Activated CD4-positive, alpha-beta T cell treated with anti-CD3 and anti-CD28 coated beads, Interleukin-2, amount 50 U/mL, for 16 hours (primary cell): ENCODE data around the gene NDUFA12.

Source experiments
- DNase-seq: peaks from one replicate; pipeline ENCODE4 v3.0.0-alpha.2; 2020

Gene NDUFA12

GRCh38 chr12:94979941-94980340 lies 23.6 kb downstream of the NDUFA12 start:
- no peak for DNase-seq

DNA sequence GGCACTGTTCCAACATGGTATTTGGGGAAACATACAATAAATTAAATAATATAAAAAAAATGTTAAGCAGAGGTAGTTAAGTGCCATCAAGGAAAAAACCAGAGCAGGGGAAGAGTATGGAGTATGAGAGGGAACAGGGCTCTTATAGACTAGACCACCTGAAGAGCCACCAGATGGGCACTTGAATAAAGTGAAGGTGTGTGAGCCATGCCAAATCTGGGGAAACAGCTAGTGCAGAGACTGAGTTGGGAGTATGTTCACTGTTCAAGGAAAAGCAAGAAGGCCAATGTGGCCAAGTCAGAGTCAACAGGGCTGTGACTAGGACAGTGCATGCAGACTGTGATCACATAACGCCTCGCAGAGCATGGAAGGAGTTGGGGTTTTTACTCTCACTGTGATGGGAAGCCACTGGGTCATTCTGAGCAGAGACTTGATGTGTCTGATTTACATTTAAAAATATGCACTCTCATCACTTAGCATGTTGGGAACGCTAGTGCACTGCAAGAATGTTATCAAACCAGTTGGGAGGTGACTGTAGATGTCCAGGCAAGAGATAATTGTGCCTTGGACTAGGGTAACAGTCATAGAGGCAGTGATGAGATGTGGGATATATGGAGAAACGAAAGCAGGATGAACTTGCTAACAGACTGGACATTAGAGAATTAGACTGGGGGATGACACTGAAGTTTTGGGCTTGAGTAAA lies 25.6 kb downstream of the NDUFA12 start:
- no peak for DNase-seq

- DNase-seq = no peak
These were observed 30.3 kb downstream of the NDUFA12 start for GRCh38 chr12:94973221-94973620.

- DNase-seq = no peak
These were observed 30.7 kb downstream of the NDUFA12 start for GRCh38 chr12:94972795-94973194.

DNA sequence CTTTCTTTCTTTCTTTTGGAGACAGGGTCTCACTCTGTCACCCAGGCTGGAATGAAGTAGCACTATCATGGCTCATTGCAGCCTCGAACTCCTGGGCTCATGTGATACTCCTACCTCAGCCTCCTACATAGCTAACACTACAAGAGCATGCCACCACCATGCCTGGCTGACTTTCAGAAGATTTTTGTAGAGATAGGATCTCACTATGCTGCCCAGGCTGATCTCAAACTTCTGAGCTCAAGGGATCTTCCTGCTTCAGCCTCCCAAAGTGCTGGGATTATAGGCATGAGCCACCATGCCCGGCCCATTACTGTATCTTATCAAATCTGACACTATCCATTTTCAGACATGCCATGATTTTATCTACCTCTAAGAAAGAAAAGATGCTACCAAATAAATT lies 31.6 kb downstream of the NDUFA12 start:
- DNase-seq = no peak

DNA sequence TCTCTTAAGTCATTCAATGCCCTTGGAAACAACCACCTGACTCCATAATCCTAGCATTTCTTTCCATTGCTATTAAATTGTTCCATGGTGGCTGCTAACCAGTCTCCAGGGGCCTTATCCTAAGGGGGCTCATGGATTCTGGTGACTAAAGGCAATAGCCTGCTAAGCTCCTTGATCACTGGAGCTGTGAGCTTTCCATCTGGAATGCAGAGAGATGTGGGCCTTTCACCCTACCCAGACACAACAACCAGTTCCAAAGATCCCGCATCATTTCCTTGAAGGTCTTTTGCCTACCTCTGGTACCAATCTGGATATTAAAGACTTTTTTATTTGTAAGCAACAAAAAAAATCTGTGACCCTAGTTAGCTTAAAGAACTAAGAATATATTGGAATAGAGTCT lies 32.9 kb downstream of the NDUFA12 start:
- no peak for DNase-seq

- DNase-seq = no peak
These were observed 34.1 kb downstream of the NDUFA12 start for GRCh38 chr12:94969424-94969823.

- DNase-seq = no peak
These were observed 37.4 kb downstream of the NDUFA12 start for GRCh38 chr12:94965982-94966630.

- no peak for DNase-seq
These were observed 39.8 kb downstream of the NDUFA12 start for GRCh38 chr12:94963649-94964048.

GRCh38 chr12:94962670-94963069 lies 40.8 kb downstream of the NDUFA12 start:
- no peak for DNase-seq

DNA sequence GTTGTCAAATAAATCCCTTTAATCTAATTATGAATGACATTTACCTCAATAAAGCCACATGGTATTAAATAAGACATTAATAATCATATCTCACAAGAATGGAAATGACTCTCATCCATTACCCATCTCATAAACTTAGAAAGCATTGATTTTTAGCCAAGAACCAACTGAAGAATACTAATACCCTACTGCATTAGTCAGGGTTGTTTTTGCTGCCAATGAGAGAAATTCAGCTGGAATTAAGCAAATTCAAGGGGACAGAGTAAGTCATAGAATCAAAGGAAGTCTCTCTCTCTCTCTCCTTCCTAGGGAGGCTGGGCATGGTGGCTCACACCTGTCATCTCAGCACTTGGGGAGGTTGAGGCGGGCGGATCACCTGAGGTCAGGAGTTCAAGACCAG lies 41.6 kb downstream of the NDUFA12 start:
- DNase-seq = no peak

DNA sequence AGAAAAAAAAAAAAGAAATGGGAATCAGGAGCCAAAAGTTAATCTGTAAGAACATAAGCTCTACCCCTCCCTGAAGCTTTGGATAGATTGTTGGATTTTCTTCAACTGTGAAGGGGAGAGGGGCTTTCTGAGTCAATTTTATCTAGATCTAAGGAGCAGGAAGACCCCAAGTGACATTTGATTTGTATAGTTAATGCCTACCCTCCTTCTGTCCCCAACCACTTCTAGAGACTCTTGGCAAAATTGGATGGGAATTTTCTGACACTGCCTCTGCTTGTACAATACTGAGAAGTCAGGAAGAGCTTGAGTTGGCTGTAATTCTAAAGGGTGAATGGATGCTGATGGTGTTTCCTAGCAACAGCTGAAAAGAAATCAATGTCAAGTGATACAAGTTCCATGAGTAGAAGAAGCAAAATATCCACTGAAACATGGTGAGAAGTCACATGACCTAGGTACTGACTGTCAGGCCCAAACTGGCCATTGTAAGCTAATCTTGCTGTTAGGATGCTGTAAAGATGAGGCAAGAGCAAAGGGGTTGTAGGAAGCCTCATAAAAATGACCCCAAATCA lies 42.2 kb downstream of the NDUFA12 start:
- DNase-seq = no peak

DNA sequence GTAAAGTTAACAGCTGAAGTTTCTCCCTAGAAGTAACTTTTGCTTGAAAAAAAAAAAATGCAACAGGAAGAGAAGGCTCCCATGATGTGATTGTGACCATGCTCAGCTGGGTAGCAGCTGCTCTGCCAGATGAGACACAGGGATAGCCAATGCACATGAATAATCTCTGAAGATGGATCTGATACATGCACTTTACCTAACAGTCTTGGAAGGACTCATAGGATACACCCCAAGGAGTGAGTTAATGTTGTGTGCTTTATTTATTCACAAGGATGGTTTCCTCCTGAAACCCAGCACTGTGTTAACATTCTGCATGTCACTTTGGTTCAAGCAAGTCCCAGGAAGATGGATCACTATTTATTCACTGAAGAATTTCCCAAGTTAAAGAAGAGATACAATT lies 46.5 kb downstream of the NDUFA12 start:
- no peak for DNase-seq

DNA sequence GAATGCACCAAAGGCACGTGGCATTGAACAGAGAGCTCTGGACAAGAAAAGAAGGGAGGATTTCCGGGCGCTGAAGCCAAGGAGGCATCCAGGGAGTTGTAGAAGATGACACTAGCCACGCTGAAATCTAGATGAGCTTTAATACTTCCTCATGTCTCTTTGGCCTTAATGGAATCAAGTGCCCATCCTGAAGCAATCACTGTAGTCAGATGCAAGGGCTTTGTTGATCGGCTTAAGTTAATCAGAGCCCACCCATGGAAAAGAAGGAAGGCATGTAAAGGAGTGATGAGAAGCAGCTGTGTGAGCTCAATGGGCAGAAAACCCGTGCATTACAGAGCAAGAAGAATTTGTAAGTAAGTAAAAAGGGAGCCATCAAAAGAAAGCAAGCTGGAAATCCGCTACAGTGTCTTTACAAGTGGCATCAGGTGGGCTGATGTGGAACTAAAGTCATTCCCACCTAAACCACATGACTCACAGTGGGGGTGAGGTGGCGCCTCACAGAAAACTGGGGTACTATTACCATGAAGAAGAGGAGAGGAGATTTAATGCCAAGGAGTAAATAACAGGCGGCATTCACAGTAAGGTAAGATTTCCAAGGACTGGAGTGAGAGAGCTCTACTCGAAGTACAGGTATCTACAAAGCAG lies 48.4 kb downstream of the NDUFA12 start:
- DNase-seq = no peak

GRCh38 chr12:94954029-94954685 lies 49.3 kb downstream of the NDUFA12 start:
- DNase-seq = no peak

DNA sequence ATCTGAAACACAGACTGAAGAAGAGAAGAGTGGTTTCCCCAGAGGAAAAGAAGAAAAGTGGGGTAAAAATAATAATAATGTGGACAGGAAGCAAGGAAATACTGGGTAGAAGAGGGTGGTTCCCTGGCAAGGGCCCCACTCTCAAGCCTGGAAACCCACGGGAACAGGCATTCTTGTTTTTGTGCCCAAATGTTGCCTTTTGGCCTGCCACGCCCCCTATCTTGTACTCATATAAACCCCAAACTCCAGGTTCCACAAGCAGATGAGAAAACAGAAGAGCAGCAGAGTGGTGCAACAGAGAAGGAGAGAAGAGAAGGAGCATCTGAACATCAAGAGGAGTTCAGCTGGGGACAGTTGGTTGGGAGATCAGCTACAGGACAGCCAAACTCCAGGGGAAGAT lies 51.2 kb downstream of the NDUFA12 start:
- DNase-seq = no peak

DNA sequence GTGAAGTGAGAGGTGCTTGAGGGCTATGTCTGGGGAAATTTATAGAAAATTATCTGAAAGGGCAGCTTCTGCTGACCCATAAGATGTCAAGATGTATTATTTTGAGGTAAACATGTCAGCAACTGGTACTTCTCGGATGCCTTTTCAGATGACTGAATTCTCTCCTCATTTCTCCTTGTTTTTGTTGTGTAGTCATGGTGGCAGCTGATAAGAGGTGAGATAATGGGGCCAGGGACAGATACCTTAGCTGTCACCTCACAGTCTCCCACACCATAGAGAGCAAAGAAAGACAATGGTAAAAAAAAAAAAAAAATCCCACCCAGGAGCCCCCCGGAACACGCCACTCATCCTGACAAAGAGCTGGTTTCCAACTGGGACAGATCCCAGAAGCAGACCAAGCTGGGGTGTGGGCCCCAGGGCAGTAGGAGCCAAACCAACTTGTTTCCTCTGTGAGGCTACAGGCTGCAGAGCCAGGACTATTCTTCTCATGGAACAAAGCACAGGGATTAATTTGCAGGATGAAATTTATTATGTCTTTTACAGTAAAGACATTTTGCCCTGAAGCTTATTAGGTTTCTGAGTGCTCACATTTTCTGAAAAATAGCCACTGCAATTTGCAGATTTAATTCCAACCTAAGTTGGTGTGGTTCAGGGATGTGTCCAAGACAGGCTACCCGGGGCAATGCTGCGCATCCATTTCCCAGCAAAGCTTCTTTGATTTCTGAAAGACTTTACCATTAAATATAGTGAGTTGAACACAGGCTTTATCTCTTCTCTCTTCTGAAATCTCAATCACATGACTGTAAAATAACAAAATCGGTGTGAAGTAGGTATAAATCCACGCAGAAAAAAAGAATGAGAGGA lies 52.2 kb downstream of the NDUFA12 start:
- no peak for DNase-seq

- no peak for DNase-seq
These were observed 55.2 kb downstream of the NDUFA12 start for GRCh38 chr12:94948232-94948810.

DNA sequence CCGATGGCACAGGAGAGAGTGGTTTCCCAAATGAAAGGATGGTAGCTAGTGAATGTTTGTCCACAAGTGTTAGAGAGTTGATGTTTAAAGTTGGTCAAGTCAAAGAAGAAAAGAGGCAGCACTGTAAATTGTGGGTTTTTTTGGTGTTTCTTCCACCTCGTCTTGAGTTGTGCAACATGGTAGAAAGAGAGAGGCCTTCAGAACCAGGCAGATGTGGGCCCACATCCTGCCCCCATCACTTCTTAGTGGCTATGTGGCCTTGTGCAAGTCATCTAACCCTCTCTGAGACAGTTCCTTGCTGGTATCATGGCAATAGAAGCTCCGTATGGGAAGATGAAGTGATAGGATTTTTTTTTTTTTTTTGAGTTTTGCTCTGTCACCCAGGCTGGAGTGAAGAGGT lies 60.8 kb downstream of the NDUFA12 start:
- peak; percentile 47 for DNase-seq

DNA sequence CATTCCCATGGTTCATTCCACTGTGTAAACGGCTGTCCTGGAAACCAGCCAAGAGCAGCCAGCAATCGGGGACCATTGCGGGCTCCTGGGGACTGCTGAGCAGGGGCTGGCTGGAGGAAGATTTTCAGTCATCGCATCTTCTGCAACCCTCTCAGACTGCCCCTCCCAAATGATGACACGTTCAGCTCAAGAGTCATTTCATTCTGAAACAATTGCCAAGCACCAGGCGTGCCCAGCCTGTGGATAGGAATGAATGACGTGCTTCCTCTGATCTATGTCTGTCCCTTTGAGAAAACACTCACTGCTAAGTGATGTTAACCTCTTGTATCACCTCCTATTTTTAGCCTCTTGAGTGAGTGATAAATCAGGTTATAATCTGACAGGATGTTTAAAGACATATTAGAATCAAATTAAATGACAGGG lies 62.0 kb downstream of the NDUFA12 start:
- peak; percentile 78 for DNase-seq

GRCh38 chr12:94940771-94941170 lies 62.7 kb downstream of the NDUFA12 start:
- DNase-seq = no peak

DNA sequence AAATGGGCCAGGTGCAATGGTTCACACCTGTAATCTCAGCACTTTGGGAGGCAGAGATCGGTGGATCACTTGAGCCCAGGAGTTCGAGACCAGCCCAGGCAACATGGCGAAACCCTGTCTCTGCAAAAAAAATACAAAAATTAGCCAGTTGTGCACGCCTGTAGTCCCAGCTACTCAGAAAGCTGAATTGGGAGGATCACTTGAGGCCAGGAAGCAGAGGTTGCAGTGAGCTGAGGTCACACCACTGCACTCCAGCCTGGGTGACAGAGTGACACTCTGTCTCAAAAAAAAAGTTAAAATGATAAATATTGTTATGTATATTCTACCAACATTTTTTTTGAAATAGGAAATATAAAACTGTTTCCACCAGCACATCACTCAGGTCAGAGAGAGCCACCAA lies 64.9 kb downstream of the NDUFA12 start:
- DNase-seq = no peak
